BLaER1 (cell line): ENCODE data around the gene HSFX4.

Experiments
- H3K27ac ChIP-seq: shearing (Covaris generic); formaldehyde crosslinking; 2 replicates; pipeline ENCODE4 v1.8.1; 2022
- H3K27me3 ChIP-seq: shearing (Covaris generic); formaldehyde crosslinking; 2 replicates; pipeline ENCODE4 v1.8.1; 2022
- H3K36me3 ChIP-seq: shearing (Covaris generic); formaldehyde crosslinking; 2 replicates; pipeline ENCODE4 v1.8.1; 2022
- H3K4me1 ChIP-seq: shearing (Covaris generic); formaldehyde crosslinking; 2 replicates; pipeline ENCODE4 v1.8.1; 2022
- H3K4me2 ChIP-seq: shearing (Covaris generic); formaldehyde crosslinking; 2 replicates; pipeline ENCODE4 v1.8.1; 2022
- H3K4me3 ChIP-seq: shearing (Covaris generic); formaldehyde crosslinking; 2 replicates; pipeline ENCODE4 v1.8.1; 2022
- H3K9ac ChIP-seq: shearing (Covaris generic); formaldehyde crosslinking; 2 replicates; pipeline ENCODE4 v1.8.1; 2022
- H3K9me3 ChIP-seq: shearing (Covaris generic); formaldehyde crosslinking; 2 replicates; pipeline ENCODE4 v1.8.1; 2022
- H4K20me1 ChIP-seq: shearing (Covaris generic); formaldehyde crosslinking; 2 replicates; pipeline ENCODE4 v1.8.1; 2022
- Cebpa-rat ChIP-seq: shearing (Covaris generic); IDR thresholded peaks from 2 replicates; pipeline ENCODE4 v1.8.1; 2022

The HSFX4 gene

DNA sequence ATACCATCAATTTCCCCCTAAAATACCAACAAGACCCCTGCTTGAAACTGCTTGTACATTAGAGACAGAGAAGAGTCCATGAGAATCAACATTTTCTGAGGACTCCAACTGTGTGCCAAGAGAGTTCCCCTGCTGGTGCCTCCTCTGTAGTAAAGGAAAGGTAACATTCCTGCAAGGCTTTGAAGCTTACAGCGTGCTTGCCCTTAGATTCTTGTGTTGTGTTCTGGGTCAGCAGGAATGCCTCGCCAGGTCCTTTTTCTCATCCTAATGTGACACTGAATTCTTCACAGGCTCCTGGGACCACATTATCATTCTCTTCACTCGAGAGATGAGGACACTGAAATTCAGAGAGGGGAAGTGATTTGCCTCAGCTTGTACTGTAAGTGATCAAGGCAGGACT lies 18.6 kb downstream of the HSFX4 start:
- no peak overlapping the region for H3K4me3 ChIP-seq
- H3K4me2 ChIP-seq, result no peak overlapping the region
- TF ChIP-seq Cebpa-rat, result no peak
- no peak overlapping the region for H3K9ac ChIP-seq
- peaks cover 10% of the 10 kb centered on the region; the same call in 1 of the 2 replicates for H3K4me1 ChIP-seq
- no peak overlapping the region for H3K27ac ChIP-seq
- no peaks in the 10 kb centered on the region for H4K20me1 ChIP-seq
- no peaks in the 10 kb centered on the region for H3K36me3 ChIP-seq
- H3K9me3 ChIP-seq, result no peaks in the 10 kb centered on the region
- H3K27me3 ChIP-seq, result no peaks in the 10 kb centered on the region

DNA sequence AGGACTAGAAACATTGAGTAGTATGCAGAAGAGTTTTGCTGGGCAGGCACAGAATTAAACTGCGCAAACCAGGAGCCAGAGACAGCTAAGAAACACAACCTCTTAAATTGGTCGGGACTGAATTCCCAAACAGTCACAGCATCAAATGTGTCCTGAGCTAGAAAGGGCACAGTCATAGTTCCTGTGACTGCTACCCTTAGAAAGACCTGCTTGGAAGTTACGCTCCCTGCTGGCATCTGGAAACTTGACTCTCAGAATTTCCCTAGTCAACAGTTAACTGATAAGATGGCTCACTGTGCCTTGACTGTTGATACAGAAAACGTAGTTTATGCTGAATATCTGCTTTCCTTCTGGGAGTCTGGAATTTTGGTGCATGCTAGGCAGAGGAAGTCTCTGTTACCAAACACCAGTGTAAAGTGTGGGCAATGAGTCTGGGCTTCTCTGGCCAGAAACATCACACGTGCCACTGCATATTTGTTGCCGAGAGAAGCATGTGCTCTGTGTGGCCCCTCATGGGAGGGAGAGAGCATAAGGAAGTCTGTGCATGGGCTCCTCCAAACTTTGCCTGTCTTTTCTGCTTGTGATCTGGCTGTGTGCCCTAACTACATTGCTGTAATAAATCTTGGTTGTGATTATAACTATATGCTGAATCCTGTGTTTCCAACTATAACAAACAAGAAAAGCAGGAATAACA lies 20.5 kb downstream of the HSFX4 start:
- Histone ChIP-seq H3K9ac (no peak overlapping the region), H3K27me3 (no peaks in the 10 kb centered on the region), H3K9me3 (no peaks in the 10 kb centered on the region), H3K36me3 (no peaks in the 10 kb centered on the region), H3K4me2 (no peak overlapping the region), H3K27ac (no peak overlapping the region), H3K4me1 (no peaks in the 10 kb centered on the region), H3K4me3 (no peak overlapping the region), H4K20me1 (no peaks in the 10 kb centered on the region)
- TF ChIP-seq Cebpa-rat, result no peak

DNA sequence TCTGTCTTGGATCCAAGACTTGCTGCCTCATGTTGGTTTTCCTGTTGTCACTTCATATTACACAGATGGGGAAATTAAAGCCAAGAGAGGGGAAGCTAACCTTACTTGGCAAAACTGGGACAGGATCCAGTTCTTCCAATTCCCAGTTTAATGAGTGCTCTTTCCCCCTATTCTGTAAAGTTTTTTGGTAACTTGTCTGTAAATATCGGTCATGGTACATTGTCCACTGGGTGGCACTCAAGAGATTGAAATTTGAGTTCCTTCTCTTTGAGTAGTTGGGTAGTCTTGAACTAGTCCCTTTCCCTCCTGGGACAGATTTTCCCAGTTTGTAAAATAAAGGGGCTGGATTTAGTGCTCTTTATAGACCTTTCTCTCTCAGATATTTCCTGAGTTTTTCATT lies 21.3 kb downstream of the HSFX4 start:
- H3K9ac ChIP-seq, result no peak overlapping the region
- no peak for TF ChIP-seq Cebpa-rat

DNA sequence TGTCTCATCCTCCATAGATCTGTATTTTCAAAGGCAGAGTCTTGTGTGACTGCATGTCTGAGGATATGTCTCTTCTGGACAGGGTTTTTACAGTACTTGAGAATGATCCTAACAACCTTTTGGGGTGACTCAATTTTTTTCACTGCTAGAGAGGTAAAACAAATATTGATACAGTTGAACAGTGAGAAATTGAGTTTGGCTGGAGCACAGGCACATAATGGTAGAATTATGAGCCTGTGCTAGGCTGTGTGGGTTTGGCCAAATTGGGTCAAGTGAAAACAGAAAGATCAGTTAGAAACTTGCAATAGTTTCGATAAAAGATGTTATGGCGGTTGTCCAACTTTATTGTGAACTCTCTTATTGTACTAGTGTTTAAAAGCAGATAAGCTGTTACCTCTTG lies 32.2 kb downstream of the HSFX4 start:
- Histone ChIP-seq H3K4me3 (no peak overlapping the region), H3K4me2 (no peak overlapping the region), H3K27me3 (no peaks in the 10 kb centered on the region), H3K4me1 (no peaks in the 10 kb centered on the region), H3K36me3 (no peaks in the 10 kb centered on the region), H3K9me3 (no peaks in the 10 kb centered on the region), H3K27ac (no peak overlapping the region), H3K9ac (no peak overlapping the region), H4K20me1 (no peaks in the 10 kb centered on the region)
- no peak for TF ChIP-seq Cebpa-rat

More for the DNA sequence above, 21.3 kb downstream of the HSFX4 start:
- no peak overlapping the region for H3K4me3 ChIP-seq
- no peaks in the 10 kb centered on the region for H3K36me3 ChIP-seq
- H3K9me3 ChIP-seq, result no peaks in the 10 kb centered on the region
- no peaks in the 10 kb centered on the region for H4K20me1 ChIP-seq
- H3K4me1 ChIP-seq, result no peaks in the 10 kb centered on the region
- H3K27ac ChIP-seq, result no peak overlapping the region
- no peaks in the 10 kb centered on the region for H3K27me3 ChIP-seq
- no peak overlapping the region for H3K4me2 ChIP-seq

DNA sequence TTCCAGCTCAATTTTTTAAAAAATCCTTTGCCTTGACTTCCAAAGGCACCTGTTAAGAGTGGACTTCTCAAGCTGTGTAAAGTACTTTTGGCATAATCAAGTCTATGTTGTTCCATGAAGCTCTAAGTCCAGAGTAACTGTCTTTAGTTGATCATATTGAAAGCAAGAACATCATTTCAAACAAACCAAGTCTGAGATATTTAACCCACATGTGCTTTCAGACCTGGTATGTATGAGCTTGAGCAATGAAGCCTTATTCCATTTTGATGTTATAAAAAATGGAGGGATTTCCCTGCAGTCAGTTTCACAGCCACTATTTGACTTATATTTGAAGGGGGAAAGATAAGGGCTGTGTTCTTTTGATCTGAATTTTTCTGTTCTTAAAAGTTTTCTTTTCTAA lies 32.6 kb downstream of the HSFX4 start:
- H3K9ac ChIP-seq, result no peak overlapping the region
- H3K9me3 ChIP-seq, result no peaks in the 10 kb centered on the region
- H3K4me2 ChIP-seq, result no peak overlapping the region
- H3K4me3 ChIP-seq, result no peak overlapping the region
- H3K4me1 ChIP-seq, result no peaks in the 10 kb centered on the region
- no peaks in the 10 kb centered on the region for H4K20me1 ChIP-seq
- no peak for TF ChIP-seq Cebpa-rat
- H3K27ac ChIP-seq, result no peak overlapping the region
- no peaks in the 10 kb centered on the region for H3K27me3 ChIP-seq
- H3K36me3 ChIP-seq, result no peaks in the 10 kb centered on the region

DNA sequence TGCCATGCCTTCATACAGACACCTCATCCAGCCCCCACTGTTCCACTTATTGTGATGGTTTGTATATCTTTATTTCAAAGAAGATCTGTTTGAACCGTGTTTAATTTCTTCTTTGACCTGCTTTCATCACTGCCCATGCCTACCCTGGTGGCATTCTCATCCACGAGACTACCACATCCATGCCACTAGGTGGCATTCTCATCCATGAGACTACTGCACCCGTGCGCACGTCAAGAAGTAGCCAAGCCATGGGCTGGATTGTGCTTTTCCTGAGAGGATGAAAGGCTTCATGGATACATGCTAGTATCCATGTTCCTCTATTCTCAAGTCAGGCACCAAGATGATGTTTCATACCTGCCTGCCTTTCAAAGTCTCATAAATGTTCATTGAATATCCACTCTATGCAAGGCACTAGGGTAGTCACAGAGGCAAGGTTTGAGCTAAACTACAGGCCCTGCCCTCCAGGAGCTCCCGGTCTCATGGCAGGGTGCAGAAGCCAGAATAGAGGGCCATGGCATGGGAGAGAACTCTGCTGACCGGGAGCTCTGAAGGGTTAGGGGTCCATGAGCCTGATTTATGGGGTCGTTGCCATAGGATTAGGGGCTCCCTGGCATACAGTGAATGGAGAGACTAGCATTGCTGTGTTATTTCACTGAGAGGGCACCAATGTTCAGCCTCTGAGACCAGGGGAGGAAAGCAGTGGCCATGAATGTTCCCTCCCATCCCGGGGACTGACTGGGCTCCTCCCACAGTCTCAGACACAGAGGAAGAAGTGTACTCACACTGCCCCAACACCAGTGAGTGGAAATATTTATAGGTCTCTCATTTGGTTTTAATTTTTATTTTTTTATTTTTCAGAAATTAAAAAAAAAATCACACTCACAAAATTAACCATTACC lies 33.7 kb downstream of the HSFX4 start:
- Histone ChIP-seq H4K20me1 (no peaks in the 10 kb centered on the region), H3K4me2 (no peak overlapping the region), H3K9me3 (no peaks in the 10 kb centered on the region), H3K27ac (no peak overlapping the region), H3K36me3 (no peaks in the 10 kb centered on the region), H3K9ac (no peak overlapping the region), H3K4me1 (no peaks in the 10 kb centered on the region), H3K27me3 (no peaks in the 10 kb centered on the region), H3K4me3 (no peak overlapping the region)
- TF ChIP-seq Cebpa-rat, result no peak

DNA sequence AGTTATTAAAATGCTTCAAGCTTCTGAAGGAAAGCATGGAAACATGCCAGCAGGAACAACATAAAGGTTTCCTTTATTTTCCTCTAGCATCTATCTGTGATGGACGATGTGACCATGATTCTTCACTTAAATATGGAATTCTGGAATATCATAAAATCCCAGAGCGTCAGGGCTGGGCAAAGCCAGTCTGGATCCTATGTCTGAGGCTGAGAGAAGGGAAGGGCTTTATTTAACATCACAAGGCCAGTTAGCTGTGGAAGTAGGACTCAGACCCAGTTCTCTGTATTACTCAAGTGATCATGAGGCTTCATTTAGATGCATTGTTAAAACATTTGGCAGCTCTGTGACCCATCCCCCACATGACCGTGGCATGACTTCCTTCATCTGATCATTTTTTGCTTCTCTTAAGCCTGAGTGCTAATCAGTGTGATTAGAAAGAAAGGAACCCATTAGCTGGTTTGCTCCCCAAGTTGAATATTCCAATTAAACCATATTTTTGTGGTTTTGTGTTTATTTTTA lies 49.8 kb downstream of the HSFX4 start:
- TF ChIP-seq Cebpa-rat, result no peak
- Histone ChIP-seq H4K20me1 (no peaks in the 10 kb centered on the region), H3K4me1 (no peaks in the 10 kb centered on the region), H3K4me3 (no peak overlapping the region), H3K4me2 (no peak overlapping the region), H3K27me3 (no peaks in the 10 kb centered on the region), H3K9ac (no peak overlapping the region), H3K36me3 (no peaks in the 10 kb centered on the region), H3K9me3 (no peaks in the 10 kb centered on the region), H3K27ac (no peak overlapping the region)
